Gastrocnemius medialis (tissue), 4 donors: Measurements from ENCODE around the gene RSU1. TPM values are rescaled to one million over a fixed set of nuclear protein-coding genes. Genes with fewer than 3 reads are reported as not detected.

ENCODE experiments used
- ATAC-seq, 2 donors: fragments of 150-250 bp; one replicate each; pipeline ENCODE4 v1.9.1; 2016
- DNase-seq, 2 donors: peaks; one replicate each; pipeline ENCODE4 v3.0.0-alpha.2; 2019
- H3K27ac ChIP-seq, 4 donors: fragments of 200-600 bp; sonication (generic); 1 replicate in 1 of 4; 2 replicates in 3 of 4; pipeline ENCODE4 v1.5.1; 2016 to 2018; ENCODE audit warnings: mild to moderate bottlenecking in 2 of 4, moderate library complexity in 1 of 4
- H3K27me3 ChIP-seq, 3 donors: fragments of 200-600 bp; sonication (generic) in 2 of 3; 1 replicate in 1 of 3; 2 replicates in 2 of 3; pipeline versions ENCODE4 v1.5.1 to v1.6.0; 2016 to 2019; ENCODE audit warnings: mild to moderate bottlenecking in 1 of 3, moderate library complexity in 1 of 3
- H3K36me3 ChIP-seq, 2 donors: fragments of 200-600 bp; sonication (generic) in 1 of 2; one replicate each; pipeline ENCODE4 v1.5.1; 2017 to 2018
- H3K4me1 ChIP-seq, 2 donors: fragments of 200-600 bp; sonication (generic) in 1 of 2; one replicate each; pipeline ENCODE4 v1.5.1; 2016 to 2017; ENCODE audit warnings: mild to moderate bottlenecking in 2 of 2
- H3K4me3 ChIP-seq, 4 donors: fragments of 200-600 bp; sonication (generic) in 3 of 4; 1 replicate in 1 of 4; 2 replicates in 3 of 4; pipeline ENCODE4 v1.5.1; 2016 to 2019; ENCODE audit warnings: mild to moderate bottlenecking in 2 of 4
- H3K9me3 ChIP-seq, 3 donors: fragments of 200-600 bp; sonication (generic) in 2 of 3; 1 replicate in 1 of 3; 2 replicates in 2 of 3; pipeline ENCODE4 v1.5.1; 2016 to 2019
- CTCF ChIP-seq, 5 experiments: fragments of 450-650 bp in 3 of 5; fragments of 200-600 bp in 2 of 5; sonication (generic) in 2 of 5; IDR thresholded peaks in 4 of 5; conservative IDR thresholded peaks in 1 of 5; 1 replicate in 4 of 5; 2 replicates in 1 of 5; pipeline ENCODE4 v1.5.1; 2016 to 2019; ENCODE audit warnings: antibody characterized with exemption in 5 of 5, mild to moderate bottlenecking in 3 of 5, moderate library complexity in 3 of 5
- POLR2A ChIP-seq, 2 donors: fragments of 450-650 bp; IDR thresholded peaks; one replicate each; pipeline ENCODE4 v1.6.1; 2017; ENCODE audit warnings: antibody characterized with exemption in 2 of 2, mild to moderate bottlenecking in 2 of 2, moderate library complexity in 2 of 2
- in situ Hi-C, 4 donors: fragments of 200-750 bp; cut with MboI; loops; one replicate each; pipeline versions ENCODE4 v1.15.0 to v1.8.0; 2017; ENCODE audit warnings: low sequenced_read_pairs in 4 of 4
- intact Hi-C: fragments of 100-400 bp; cut with DNase I; formaldehyde crosslinking; loops from one replicate; pipeline ENCODE4 v1.15.1; 2023; ENCODE audit warnings: low total_unique reads
- total RNA-seq, 4 donors: library from RNA; depleted of rRNA; stranded (reverse); fragments of >200 nt; gene quantifications; one replicate each; pipeline versions ENCODE4 v1.1.0 to v1.2.3, GENCODE V29; 2016

RSU1 gene
- total RNA-seq, 4 donors from 2014 or later, result 24.2 to 32.8 (median 26.1) TPM

GRCh38 chr10:16741540-16741939, 75.7 kb downstream of the RSU1 start:
- no peak for TF ChIP-seq CTCF (IDR thresholded peaks at IDR 0.05 in 4 of 5, conservative IDR thresholded peaks at IDR 0.05 in 1 of 5)
- no peak for TF ChIP-seq POLR2A (IDR thresholded peaks at IDR 0.05)
- ATAC-seq, result no peak
- in situ Hi-C loops, result no loop called here

GRCh38 chr10:16737420-16737819, 79.8 kb downstream of the RSU1 start:
- intact Hi-C loops (no loop called here), in situ Hi-C loops (no loop called here)
- TF ChIP-seq POLR2A (IDR thresholded peaks at IDR 0.05), result no peak
- no peak for TF ChIP-seq CTCF (IDR thresholded peaks at IDR 0.05 in 4 of 5, conservative IDR thresholded peaks at IDR 0.05 in 1 of 5)
- peaks cover 0 to 3% (median 0%) of the 10 kb centered on the region in 3 donors for H3K9me3 ChIP-seq
- ATAC-seq, result no peak
- no peak overlapping the region for H3K4me3 ChIP-seq
- no peaks in the 10 kb centered on the region for H3K36me3 ChIP-seq
- no peak overlapping the region for H3K27ac ChIP-seq
- no peak for DNase-seq
- no peaks in the 10 kb centered on the region for H3K27me3 ChIP-seq
- no peaks in the 10 kb centered on the region for H3K4me1 ChIP-seq

More at GRCh38 chr10:16741540-16741939, 75.7 kb downstream of the RSU1 start:
- Histone ChIP-seq H3K27me3 (no peaks in the 10 kb centered on the region), H3K27ac (no peak overlapping the region), H3K4me3 (no peak overlapping the region), H3K9me3 (peaks cover 0 to 3% (median 0%) of the 10 kb centered on the region in 3 donors), H3K4me1 (no peaks in the 10 kb centered on the region), H3K36me3 (no peaks in the 10 kb centered on the region)
- no peak for DNase-seq
- intact Hi-C loops, result no loop called here

- peaks cover 0 to 5% of the 10 kb centered on the region in 2 donors for H3K36me3 ChIP-seq
- in situ Hi-C loops, result no loop called here
- intact Hi-C loops, result no loop called here
Measured at GRCh38 chr10:16735671-16736070, 81.6 kb downstream of the RSU1 start.

GRCh38 chr10:16732376-16732775, 84.8 kb downstream of the RSU1 start:
- no peak for DNase-seq
- Histone ChIP-seq H3K4me3 (no peak overlapping the region), H3K4me1 (no peaks in the 10 kb centered on the region), H3K9me3 (peaks cover 0 to 3% (median 0%) of the 10 kb centered on the region in 3 donors), H3K27ac (no peak overlapping the region), H3K36me3 (peaks cover 0 to 13% of the 10 kb centered on the region in 2 donors), H3K27me3 (no peaks in the 10 kb centered on the region)
- in situ Hi-C loops (no loop called here), intact Hi-C loops (no loop called here)
- no peak for ATAC-seq
- no peak for TF ChIP-seq POLR2A (IDR thresholded peaks at IDR 0.05)
- TF ChIP-seq CTCF (IDR thresholded peaks at IDR 0.05 in 4 of 5, conservative IDR thresholded peaks at IDR 0.05 in 1 of 5), result no peak

More at GRCh38 chr10:16735671-16736070, 81.6 kb downstream of the RSU1 start:
- Histone ChIP-seq H3K27ac (no peak overlapping the region), H3K27me3 (no peaks in the 10 kb centered on the region), H3K4me1 (no peaks in the 10 kb centered on the region), H3K9me3 (peaks cover 0 to 3% (median 0%) of the 10 kb centered on the region in 3 donors), H3K4me3 (no peak overlapping the region)
- no peak for TF ChIP-seq CTCF (IDR thresholded peaks at IDR 0.05 in 4 of 5, conservative IDR thresholded peaks at IDR 0.05 in 1 of 5)
- TF ChIP-seq POLR2A (IDR thresholded peaks at IDR 0.05), result no peak
- ATAC-seq, result no peak
- no peak for DNase-seq

- no peak overlapping the region for H3K27ac ChIP-seq
- in situ Hi-C loops (no loop called here), intact Hi-C loops (no loop called here)
- no peaks in the 10 kb centered on the region for H3K27me3 ChIP-seq
- no peaks in the 10 kb centered on the region for H3K4me1 ChIP-seq
- TF ChIP-seq POLR2A (IDR thresholded peaks at IDR 0.05) (no peak), CTCF (IDR thresholded peaks at IDR 0.05 in 4 of 5, conservative IDR thresholded peaks at IDR 0.05 in 1 of 5) (no peak)
- H3K9me3 ChIP-seq, result no peaks in the 10 kb centered on the region
- H3K4me3 ChIP-seq, result no peak overlapping the region
- H3K36me3 ChIP-seq, result peaks cover 0 to 13% of the 10 kb centered on the region in 2 donors
- ATAC-seq (no peak), DNase-seq (no peak)
Measured at GRCh38 chr10:16728266-16728665, 89.0 kb downstream of the RSU1 start.
